ENCODE measurements around the gene OR6C75.
"Not testable (repeated sequence)": the region's sequence is repeated elsewhere in the genome, so short reads cannot be mapped to it uniquely, and the experiment has no call there.

Gene OR6C75

DNA sequence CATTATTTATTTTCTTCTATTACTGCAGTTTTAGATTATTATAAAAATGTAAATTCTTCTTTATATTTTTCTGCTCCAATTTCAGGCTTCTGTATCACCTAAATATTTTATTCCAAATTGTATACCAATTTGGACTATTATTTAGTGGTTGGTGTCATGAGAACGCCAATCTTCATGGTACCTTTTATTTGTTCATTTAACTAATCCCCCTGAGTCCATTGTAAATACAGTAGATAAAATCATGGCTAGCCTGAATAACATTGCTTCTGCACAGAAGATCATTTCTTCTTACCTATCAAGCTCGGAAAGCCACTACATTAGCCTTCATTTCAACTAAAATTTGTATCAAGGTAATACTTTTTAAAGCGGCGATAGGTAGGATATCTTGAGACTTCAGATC is at the start of gene OR6C75:
Gene OR6C75 (plus strand): TSS at position 301 of the 400 bp plus-strand sequence. CDS start 2,136 bp downstream, outside the sequence.
- no peak for DNase-seq (ENCODE audit: low read depth in 2 of 2, low spot score in 1 of 2)

GRCh38 chr12:55314043-55314442 is 48.7 kb upstream of the OR6C75 start, which contains the start of gene OR6C1:
Gene OR6C1, plus strand, starts transcription at chr12:55314343. Its CDS starts 6,257 bp downstream, at chr12:55320600.
- DNase-seq (ENCODE audit: low read depth in 2 of 2, low spot score in 1 of 2), result no peak

GRCh38 chr12:55320201-55320600 is 42.6 kb upstream of the OR6C75 start:
- no peak for DNase-seq (ENCODE audit: low read depth in 2 of 2, low spot score in 1 of 2)

GRCh38 chr12:55325801-55326200 is 37.0 kb upstream of the OR6C75 start:
- not testable (repeated sequence) for DNase-seq (ENCODE audit: low read depth in 2 of 2, low spot score in 1 of 2)

DNA sequence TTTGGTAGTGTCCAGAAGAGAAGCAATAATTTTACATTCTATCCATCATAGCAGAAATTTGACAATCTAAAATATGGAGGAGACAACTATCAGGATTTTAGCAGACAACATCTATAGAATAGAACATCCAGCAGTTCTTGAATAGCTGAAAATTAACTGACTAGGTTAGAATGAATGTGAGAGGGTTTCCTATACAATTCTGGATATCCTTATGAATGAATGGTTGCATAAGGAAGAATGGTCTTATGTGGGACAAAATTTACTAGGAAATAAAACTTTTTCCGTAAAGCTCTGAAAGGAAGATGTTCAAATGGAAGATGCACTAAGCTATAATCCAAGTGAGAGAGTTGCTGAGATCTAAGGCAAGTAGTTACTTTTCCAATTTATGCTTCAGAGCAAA is 32.3 kb upstream of the OR6C75 start, which contains the start of gene OR6C3:
Gene OR6C3 (plus strand): TSS at position 301 of the 400 bp plus-strand sequence. CDS start 955 bp downstream, outside the sequence.
- DNase-seq (ENCODE audit: low read depth in 2 of 2, low spot score in 1 of 2), result no peak

GRCh38 chr12:55336002-55336401 is 26.8 kb upstream of the OR6C75 start:
- no peak for DNase-seq (ENCODE audit: low read depth in 2 of 2, low spot score in 1 of 2)

DNA sequence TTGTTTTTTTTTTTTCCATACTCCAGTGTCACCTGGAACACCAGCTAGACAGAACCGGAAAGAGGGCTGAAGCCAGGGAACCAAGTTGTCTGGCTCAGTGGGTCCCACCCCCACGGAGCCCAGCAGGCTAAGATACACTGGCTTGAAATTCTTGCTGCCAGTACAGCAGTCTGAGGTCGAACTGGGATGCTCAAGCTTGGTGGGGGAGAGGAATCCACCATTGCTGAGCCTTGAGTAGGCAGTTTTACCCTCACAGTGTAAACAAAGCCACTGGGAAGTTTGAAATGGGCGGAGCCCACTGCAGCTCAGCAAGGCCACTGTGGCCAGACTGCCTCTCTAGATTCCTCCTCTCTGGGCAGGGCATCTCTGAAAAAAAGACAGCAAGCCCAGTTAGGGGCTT is 7.4 kb upstream of the OR6C75 start:
- DNase-seq (ENCODE audit: low read depth in 2 of 2, low spot score in 1 of 2), result not testable (repeated sequence)

DNA sequence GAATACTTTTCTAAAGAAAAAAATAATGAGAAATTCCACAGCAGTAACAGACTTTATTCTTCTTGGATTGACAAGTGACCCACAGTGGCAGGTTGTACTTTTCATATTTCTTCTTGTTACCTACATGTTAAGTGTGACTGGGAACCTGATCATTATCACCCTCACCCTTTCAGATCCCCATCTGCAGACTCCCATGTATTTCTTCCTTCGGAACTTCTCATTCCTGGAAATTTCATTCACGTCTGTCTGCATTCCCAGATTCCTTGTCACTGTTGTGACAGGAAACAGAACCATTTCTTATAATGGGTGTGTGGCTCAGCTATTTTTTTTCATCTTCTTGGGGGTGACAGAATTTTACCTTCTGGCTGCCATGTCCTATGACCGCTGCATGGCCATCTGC is 2.3 kb downstream of the OR6C75 start:
- DNase-seq (ENCODE audit: low read depth in 2 of 2, low spot score in 1 of 2), result no peak

GRCh38 chr12:55372521-55372920 is 9.7 kb downstream of the OR6C75 start:
- no peak for DNase-seq (ENCODE audit: low read depth in 2 of 2, low spot score in 1 of 2)

DNA sequence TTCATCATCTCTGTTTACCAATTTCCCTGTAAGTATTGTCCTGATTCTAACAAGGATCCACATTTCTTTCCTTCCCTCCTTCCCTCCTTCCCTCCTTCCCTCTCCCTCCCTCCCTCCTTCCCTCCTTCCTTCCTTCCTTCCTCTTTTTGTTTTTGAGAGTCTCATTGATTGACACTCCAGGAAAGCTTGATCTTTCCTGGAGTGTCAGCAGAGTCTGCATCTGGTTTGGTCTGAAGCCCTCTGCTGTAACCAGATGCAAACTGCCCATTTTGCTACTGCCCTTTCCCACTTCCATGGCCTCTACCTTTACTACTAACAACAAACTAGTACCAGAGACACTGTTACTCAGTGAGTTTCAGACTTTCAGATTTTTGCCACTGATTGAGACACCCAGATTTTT is 23.1 kb downstream of the OR6C75 start:
- no peak for DNase-seq (ENCODE audit: low read depth in 2 of 2, low spot score in 1 of 2)

GRCh38 chr12:55392032-55392795 is 29.4 kb downstream of the OR6C75 start:
- no peak for DNase-seq (ENCODE audit: low read depth in 2 of 2, low spot score in 1 of 2)

- no peak for DNase-seq (ENCODE audit: low read depth in 2 of 2, low spot score in 1 of 2)
Measured at GRCh38 chr12:55396326-55396725, 33.6 kb downstream of the OR6C75 start.

GRCh38 chr12:55400229-55400628 is 37.5 kb downstream of the OR6C75 start, which contains the start of gene OR6C65:
Gene OR6C65, plus strand, starts transcription at chr12:55400529. Its CDS starts 0 bp downstream, at chr12:55400529.
- DNase-seq (ENCODE audit: low read depth in 2 of 2, low spot score in 1 of 2), result no peak

- no peak for DNase-seq (ENCODE audit: low read depth in 2 of 2, low spot score in 1 of 2)
Measured at GRCh38 chr12:55407866-55408265, 45.1 kb downstream of the OR6C75 start.

DNA sequence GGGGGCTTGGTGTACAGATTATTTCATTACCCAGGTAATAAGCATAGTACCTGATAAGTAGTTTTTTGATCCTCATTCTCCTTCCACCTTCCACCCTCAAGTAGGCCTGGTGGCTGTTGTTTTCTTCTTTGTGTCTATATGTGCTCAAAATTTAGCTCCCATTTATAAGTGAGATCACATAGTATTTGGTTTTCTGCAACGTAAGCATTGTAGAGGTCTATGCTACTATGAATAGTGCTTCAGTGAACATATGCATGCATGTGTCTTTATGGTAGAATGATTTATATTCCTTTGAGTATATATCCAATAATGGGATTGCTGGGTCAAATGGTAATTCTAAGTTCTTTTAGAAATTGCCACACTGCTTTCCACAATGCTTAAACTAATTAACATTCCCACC is 46.4 kb downstream of the OR6C75 start:
- not testable (repeated sequence) for DNase-seq (ENCODE audit: low read depth in 2 of 2, low spot score in 1 of 2)

- DNase-seq (ENCODE audit: low read depth in 2 of 2, low spot score in 1 of 2), result not testable (repeated sequence)
Measured at GRCh38 chr12:55412138-55412537, 49.4 kb downstream of the OR6C75 start.

DNA sequence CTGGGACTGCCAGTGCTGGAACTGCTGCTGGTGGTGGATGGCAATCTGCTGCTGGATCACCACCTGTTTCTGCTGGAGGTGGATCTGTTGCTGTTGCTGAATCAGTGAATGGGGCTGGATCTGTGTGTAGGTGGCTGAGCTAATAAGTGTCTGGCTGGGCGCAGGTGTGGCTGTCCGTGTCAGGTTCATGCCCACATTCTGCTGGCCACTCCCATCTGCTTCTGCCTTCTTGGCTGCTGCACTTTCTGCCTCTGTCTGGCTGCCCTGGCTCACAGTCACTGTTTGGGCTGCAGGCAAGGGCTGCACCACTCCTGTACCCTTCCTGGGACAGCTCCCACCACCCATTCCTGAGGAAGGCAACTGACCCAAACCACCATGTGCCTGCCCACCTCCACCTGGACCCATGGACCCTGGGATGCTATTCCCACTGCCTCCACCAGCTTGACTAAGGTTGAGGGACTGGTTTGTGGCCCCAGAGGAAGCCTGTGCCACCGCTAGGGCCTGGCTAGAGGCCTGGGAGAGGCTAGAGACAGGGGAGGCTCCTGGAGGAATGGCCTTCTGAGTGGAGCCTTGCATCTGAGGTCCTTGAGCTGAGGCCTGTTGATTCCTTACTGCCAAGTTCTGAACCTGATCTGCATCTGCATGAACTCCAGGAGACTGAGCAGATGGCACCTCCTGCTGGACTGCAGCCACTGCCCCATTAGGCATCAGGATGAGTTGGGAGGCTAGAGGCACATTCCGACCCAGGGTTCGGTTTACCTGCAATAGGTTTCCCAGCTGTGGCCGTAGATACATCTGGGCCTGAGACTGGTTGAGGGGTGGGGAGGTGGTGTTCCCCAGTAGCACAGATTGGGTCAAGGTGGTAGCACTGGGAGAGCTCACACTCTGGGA is 51.0 kb downstream of the OR6C75 start:
- not testable (repeated sequence) for DNase-seq (ENCODE audit: low read depth in 2 of 2, low spot score in 1 of 2)

DNA sequence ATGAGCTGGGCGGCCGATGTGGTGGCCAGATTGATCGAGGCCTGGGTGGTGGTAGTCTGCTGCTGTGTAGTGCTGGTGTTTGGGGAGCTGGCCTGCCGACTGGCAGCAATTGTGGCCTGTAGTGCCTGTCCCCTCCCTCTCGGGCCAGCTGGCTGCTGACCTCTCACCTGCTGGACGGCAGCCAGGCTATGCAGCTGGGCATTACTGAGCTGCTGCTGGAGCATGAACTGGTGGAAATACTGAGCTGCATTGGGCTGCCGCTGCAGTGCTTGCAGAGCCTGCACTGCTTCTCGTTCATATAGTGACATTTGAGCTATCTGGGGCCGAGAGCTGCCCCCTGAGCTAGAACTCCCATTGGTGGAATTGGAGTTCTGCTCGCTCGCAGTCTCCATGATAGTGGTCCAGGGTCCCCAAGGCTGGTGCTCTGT is 51.6 kb downstream of the OR6C75 start:
- DNase-seq (ENCODE audit: low read depth in 2 of 2, low spot score in 1 of 2), result not testable (repeated sequence)

- not testable (repeated sequence) for DNase-seq (ENCODE audit: low read depth in 2 of 2, low spot score in 1 of 2)
Measured at GRCh38 chr12:55414889-55415288, 52.1 kb downstream of the OR6C75 start.

- no peak for DNase-seq (ENCODE audit: low read depth in 2 of 2, low spot score in 1 of 2)
Measured at GRCh38 chr12:55416961-55417360, 54.2 kb downstream of the OR6C75 start.
